ENCODE results near the gene C6orf58.

DNA sequence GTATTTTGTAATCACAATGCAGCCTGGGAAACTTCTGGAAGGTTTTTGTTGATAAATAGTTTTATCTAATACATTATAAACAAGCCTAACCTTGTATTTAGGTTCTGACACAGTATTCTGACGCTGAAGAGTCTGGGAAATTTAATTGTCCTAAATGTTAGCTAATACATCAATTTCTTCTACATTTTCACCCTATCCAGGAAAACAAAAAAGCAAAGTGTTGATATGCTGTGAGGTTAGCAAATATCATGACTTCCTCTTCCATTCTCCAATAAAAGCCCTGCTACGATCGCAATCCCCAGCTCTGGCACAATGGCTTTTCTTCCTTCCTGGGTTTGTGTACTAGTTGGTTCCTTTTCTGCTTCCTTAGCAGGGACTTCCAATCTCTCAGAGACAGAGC, at the start of gene C6orf58:
- TF ChIP-seq CTCF (IDR thresholded peaks at IDR 0.05 in 4 of 5, conservative IDR thresholded peaks at IDR 0.05 in 1 of 5): no peak
- TF ChIP-seq POLR2A (IDR thresholded peaks at IDR 0.05): no peak
